ENCODE data around the gene AQP12B.
"Not testable (repeated sequence)": the region's sequence is repeated elsewhere in the genome, so short reads cannot be mapped to it uniquely, and the experiment has no call there.

AQP12B gene

GRCh38 chr2:240701091-240701735 lies 18.5 kb upstream of the AQP12B start:
- no peak for DNase-seq (ENCODE audit: low read depth in 2 of 2)

GRCh38 chr2:240700616-240701015 lies 17.9 kb upstream of the AQP12B start:
- not testable (repeated sequence) for DNase-seq (ENCODE audit: low read depth in 2 of 2)

- DNase-seq (ENCODE audit: low read depth in 2 of 2) = not testable (repeated sequence)
These were observed 17.1 kb upstream of the AQP12B start for GRCh38 chr2:240699835-240700234.

GRCh38 chr2:240698852-240699561 lies 16.3 kb upstream of the AQP12B start:
- DNase-seq (ENCODE audit: low read depth in 2 of 2) = not testable (repeated sequence)

DNA sequence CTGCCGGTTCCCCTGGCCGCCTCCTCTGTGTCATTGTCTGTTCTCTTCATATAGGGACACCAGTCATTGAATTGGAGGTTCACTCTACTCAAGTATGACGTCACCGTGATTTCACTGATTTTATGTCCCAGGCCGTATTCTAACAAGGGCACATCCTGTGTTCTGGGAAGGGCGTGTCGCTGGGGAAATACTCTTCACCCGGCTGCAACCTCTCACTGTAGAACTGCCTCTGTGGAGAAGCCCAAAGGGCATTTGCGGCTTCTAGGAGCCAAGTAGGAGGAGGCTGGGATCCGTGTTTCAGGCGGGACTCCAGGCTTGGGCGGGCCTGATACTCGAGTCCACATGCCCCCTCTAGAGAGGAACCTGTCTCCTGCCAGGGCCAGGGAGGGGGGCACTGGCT lies 13.8 kb upstream of the AQP12B start:
- DNase-seq (ENCODE audit: low read depth in 2 of 2) = not testable (repeated sequence)

DNA sequence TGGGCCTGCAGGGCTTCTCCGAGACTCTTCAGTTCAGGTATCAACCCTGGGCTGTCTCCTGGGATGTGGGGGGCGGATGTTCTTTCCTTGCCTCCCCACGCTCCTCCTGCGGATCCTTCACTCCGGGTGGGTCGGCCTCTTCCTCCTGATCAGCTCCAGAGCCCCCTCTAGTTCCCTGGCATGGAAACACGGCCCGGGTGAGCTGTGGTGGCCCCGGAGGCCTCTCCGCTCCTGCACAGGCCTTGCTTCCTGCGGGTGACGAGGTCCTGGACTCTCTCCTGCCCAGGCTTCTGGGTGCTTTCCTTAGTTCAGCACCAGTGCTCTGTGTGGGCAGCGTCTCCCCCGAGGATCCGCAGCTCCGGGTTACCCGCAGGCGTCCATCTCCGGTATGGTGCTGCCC lies 12.9 kb upstream of the AQP12B start:
- DNase-seq (ENCODE audit: low read depth in 2 of 2) = not testable (repeated sequence)

DNA sequence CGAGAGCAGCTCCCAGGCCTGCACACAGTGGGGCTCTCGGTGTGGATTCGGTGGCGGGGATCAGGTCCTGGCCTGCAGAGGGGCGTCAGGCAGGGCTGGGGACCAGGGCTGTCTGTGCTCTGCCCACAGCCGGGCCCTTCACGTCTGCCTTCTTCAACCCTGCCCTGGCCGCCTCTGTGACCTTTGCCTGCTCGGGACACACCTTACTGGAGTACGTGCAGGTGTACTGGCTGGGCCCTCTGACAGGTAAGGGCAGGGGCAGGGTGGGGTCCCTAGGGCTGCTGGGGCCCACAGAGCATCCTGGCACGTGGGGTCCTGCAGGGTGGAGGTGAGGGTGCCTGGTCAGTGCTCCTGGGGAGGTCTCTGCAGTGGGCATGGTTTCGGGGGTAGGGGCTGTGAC lies 11.6 kb upstream of the AQP12B start:
- not testable (repeated sequence) for DNase-seq (ENCODE audit: low read depth in 2 of 2)

GRCh38 chr2:240692583-240693561 lies 10.2 kb upstream of the AQP12B start:
- not testable (repeated sequence) for DNase-seq (ENCODE audit: low read depth in 2 of 2)

- DNase-seq (ENCODE audit: low read depth in 2 of 2) = not testable (repeated sequence)
These were observed 9.1 kb upstream of the AQP12B start, which contains the start of gene AQP12A for GRCh38 chr2:240691631-240692420. AQP12A (plus strand) TSS chr2:240691866; CDS start chr2:240691914, 48 bp downstream.

DNA sequence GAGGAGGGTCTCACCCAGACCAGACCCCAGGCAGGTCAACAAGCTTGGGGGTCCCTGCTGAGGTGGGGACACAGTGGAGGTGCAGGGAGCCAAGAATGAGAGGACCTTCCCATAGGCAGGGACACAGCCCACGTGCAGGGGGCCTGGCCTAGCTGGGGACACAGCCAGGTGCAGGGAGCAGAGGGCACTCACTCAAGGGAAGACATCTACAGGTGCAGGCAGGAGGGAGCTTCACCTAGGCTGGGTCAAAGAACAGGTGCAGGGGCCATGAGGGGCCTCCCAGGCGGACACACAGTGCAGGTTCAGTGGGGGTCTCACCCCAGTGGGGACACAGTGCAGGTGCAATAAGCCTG lies 8.4 kb upstream of the AQP12B start:
- DNase-seq (ENCODE audit: low read depth in 2 of 2) = not testable (repeated sequence)

DNA sequence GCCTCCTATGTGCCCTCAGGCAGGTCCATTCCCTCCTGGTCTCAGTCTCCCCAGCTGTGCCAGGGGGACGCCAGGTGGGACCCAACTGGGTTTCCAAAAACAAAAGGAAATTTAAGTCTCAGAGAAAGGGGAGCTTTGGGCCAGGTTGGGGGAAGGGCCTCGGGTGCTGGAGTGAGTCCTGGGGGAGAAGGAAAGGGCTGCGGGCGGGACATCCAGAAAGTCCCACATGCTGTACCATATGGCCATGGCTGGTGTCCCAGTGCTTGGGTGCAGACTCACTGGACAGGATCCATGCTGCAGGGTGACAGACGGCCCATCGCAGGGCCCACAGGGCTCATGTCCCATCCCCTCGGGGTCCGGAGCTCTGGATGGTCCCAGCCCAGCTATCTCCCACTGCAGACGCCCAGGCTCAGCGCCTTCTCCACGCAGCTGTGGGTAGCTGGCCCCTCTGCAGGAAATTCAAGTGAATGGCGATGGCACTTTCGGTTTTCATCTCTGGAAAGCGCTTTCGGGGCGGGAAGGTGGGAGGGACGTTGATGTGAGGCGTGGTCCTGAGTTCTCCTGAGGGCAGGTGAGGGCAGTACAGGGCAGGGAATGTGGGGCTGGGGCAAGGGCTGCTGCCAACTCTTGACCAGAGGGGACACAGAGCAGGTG lies 7.9 kb upstream of the AQP12B start:
- DNase-seq (ENCODE audit: low read depth in 2 of 2) = not testable (repeated sequence)

- DNase-seq (ENCODE audit: low read depth in 2 of 2) = no peak
These were observed 7.3 kb upstream of the AQP12B start for GRCh38 chr2:240689975-240690374.

DNA sequence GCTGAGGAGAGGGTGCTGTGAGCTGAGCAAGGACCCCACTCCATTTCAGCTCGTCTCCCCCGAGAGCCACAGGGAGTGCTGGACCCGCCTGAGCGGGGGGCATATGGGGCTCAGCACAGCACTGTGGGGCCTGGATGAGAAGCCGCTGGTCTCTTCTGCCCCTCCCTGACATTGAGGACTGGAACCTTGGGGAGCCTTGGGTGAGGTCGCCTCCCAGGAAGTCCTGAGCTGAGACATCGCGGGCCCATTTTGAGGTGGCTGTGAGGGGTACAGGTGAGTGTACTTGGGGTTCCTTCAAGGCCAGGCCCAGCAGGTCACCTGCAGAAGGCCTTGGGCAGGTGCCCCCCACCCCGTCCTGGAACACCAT lies 5.9 kb upstream of the AQP12B start:
- DNase-seq (ENCODE audit: low read depth in 2 of 2) = no peak

DNA sequence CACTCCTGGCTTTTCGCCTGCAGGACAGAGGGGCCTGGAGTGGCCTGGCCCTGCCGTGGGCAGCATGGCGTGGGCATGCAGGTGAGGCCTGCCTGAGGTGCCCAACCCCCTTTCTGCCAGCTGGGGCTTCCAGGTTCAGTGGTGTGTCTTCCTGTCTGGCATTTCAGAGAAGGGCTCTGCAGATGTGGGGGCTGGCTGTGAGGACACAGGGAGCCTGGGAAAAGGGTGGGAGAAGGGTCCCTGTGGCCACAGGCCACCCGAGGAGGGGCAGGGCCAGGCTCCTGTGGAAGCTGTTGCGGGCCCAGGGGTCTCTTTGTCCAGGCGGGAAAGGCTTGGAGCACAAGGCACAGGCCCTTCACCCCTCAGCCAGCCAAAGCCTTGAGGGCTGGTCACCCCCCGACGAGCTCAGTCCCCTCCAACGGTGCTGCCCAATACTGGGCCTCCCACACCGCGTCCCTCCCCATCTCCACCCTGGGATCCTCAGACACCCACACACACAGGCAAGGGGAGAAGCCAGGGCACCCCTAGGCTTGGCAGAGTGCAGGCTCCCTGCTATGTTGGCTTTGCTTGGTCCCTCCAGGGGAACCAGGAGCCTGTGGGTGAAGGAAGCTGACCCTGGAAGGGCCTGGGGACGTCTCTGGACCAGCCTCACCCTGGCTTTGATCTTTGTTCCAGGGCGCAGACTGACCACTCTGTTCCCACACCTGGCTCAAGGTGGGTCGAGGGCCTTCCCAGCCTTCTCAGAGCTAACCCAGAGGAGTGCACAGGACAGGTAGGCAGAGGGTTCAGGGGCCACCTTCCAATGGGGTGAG lies 5.3 kb upstream of the AQP12B start:
- DNase-seq (ENCODE audit: low read depth in 2 of 2) = no peak

- no peak for DNase-seq (ENCODE audit: low read depth in 2 of 2)
These were observed 4.5 kb upstream of the AQP12B start for GRCh38 chr2:240687045-240687740.

- no peak for DNase-seq (ENCODE audit: low read depth in 2 of 2)
These were observed 3.8 kb upstream of the AQP12B start for GRCh38 chr2:240686460-240686859.

- DNase-seq (ENCODE audit: low read depth in 2 of 2) = no peak
These were observed 3.2 kb upstream of the AQP12B start for GRCh38 chr2:240685771-240686371.

DNA sequence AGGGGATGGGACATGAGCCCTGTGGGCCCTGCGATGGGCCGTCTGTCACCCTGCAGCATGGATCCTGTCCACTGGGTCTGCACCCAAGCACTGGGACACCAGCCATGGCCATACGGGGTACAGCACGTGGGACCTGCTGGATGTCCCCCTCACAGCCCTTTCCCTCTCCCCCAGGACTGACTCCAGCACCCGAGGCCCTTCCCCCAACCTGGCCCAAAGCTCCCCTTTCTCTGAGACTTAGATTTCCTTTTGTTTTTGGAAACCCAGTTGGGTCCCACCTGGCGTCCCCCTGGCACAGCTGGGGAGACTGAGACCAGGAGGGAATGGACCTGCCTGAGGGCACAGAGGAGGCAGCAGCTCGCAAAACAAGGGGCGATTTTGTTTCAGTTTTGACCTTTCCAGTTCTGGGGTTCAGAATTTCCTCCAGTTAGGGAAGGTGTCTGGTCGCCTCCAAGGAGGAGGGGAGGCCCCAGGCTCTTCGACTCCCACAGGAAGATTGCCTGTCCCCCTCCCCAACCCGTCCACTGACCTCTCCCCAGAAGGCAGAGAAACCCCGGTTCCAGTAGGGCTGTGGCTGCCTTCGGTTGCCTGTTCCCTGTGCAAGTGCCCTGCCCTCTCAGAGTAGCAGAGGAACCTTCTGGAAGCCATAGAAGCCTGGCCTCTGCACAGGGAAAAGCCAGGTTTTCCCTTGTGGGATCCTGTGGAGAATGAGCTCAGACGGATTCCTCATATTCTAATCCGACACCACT lies 1.5 kb upstream of the AQP12B start:
- not testable (repeated sequence) for DNase-seq (ENCODE audit: low read depth in 2 of 2)
